ENCODE results near the gene ABHD8. TPM values are rescaled to one million over a fixed set of nuclear protein-coding genes. Genes with fewer than 3 reads are reported as not detected.

ABHD8 gene
- total RNA-seq, 1 donor from 2014 or later, result 6.1 TPM

GRCh38 chr19:17311455-17312188 is 8.4 kb upstream of the ABHD8 start:
- peaks cover 25% of the 10 kb centered on the region for H3K36me3 ChIP-seq (ENCODE audit: control insufficient read depth, insufficient read depth, low read length)
- DNase-seq (ENCODE audit: low read depth) (peak; percentile 63), FAIRE-seq (peak; percentile 79)
- no peaks in the 10 kb centered on the region for H3K27me3 ChIP-seq (ENCODE audit: control insufficient read depth, insufficient read depth, low read length)
- H3K4me3 ChIP-seq (ENCODE audit: low read depth, low read length), result no peak overlapping the region
- no peak for TF ChIP-seq CTCF (IDR thresholded peaks at IDR 0.05; ENCODE audit: insufficient read depth, low read length, severe bottlenecking)

- FAIRE-seq (peak; percentile 13), DNase-seq (ENCODE audit: low read depth) (no peak)
- no peaks in the 10 kb centered on the region for H3K27me3 ChIP-seq (ENCODE audit: control insufficient read depth, insufficient read depth, low read length)
- TF ChIP-seq CTCF (IDR thresholded peaks at IDR 0.05; ENCODE audit: insufficient read depth, low read length, severe bottlenecking), result no peak
- H3K36me3 ChIP-seq (ENCODE audit: control insufficient read depth, insufficient read depth, low read length), result peaks cover 17% of the 10 kb centered on the region
- peak overlapping the region; percentile 76 for H3K4me3 ChIP-seq (ENCODE audit: low read depth, low read length)
These were observed 6.8 kb upstream of the ABHD8 start for GRCh38 chr19:17309965-17310461.

- TF ChIP-seq CTCF (IDR thresholded peaks at IDR 0.05; ENCODE audit: insufficient read depth, low read length, severe bottlenecking), result no peak
- Histone ChIP-seq H3K27me3 (ENCODE audit: control insufficient read depth, insufficient read depth, low read length) (no peaks in the 10 kb centered on the region), H3K4me3 (ENCODE audit: low read depth, low read length) (peak within 1 kb of the TSS; percentile 76), H3K36me3 (ENCODE audit: control insufficient read depth, insufficient read depth, low read length) (peaks cover 13% of the 10 kb centered on the region)
- FAIRE-seq (peak; percentile 99), DNase-seq (ENCODE audit: low read depth) (peak; percentile 99)
These were observed 6.2 kb upstream of the ABHD8 start, which contains the start of gene DDA1 for GRCh38 chr19:17309198-17309964. DDA1 (plus strand) TSS chr19:17309563; CDS start chr19:17309655, 92 bp downstream.

GRCh38 chr19:17307876-17308377 is 4.7 kb upstream of the ABHD8 start:
- H3K36me3 ChIP-seq (ENCODE audit: control insufficient read depth, insufficient read depth, low read length), result peaks cover 7% of the 10 kb centered on the region
- FAIRE-seq (no peak), DNase-seq (ENCODE audit: low read depth) (no peak)
- H3K4me3 ChIP-seq (ENCODE audit: low read depth, low read length), result no peak overlapping the region
- no peak for TF ChIP-seq CTCF (IDR thresholded peaks at IDR 0.05; ENCODE audit: insufficient read depth, low read length, severe bottlenecking)
- no peaks in the 10 kb centered on the region for H3K27me3 ChIP-seq (ENCODE audit: control insufficient read depth, insufficient read depth, low read length)

- FAIRE-seq, result no peak
These were observed 3.1 kb upstream of the ABHD8 start for GRCh38 chr19:17306285-17306714.

More at GRCh38 chr19:17306285-17306714, 3.1 kb upstream of the ABHD8 start:
- no peak for TF ChIP-seq CTCF (IDR thresholded peaks at IDR 0.05; ENCODE audit: insufficient read depth, low read length, severe bottlenecking)
- Histone ChIP-seq H3K27me3 (ENCODE audit: control insufficient read depth, insufficient read depth, low read length) (no peaks in the 10 kb centered on the region), H3K36me3 (ENCODE audit: control insufficient read depth, insufficient read depth, low read length) (no peaks in the 10 kb centered on the region), H3K4me3 (ENCODE audit: low read depth, low read length) (peak overlapping the region; percentile 64)
- DNase-seq (ENCODE audit: low read depth), result no peak

Measured in bronchial epithelial cell (primary cell).